Measurements from ENCODE around the gene BEND3. TPM values are rescaled to one million over a fixed set of nuclear protein-coding genes. Genes with fewer than 3 reads are reported as not detected.
"Not testable (repeated sequence)": the region's sequence is repeated elsewhere in the genome, so short reads cannot be mapped to it uniquely, and the experiment has no call there.

The BEND3 gene
- total RNA-seq, 5 donors from 2014 or later (not counting 1 experiment from before 2014, with no cell fraction given), result 1.1 to 2.0 (median 1.5) TPM

DNA sequence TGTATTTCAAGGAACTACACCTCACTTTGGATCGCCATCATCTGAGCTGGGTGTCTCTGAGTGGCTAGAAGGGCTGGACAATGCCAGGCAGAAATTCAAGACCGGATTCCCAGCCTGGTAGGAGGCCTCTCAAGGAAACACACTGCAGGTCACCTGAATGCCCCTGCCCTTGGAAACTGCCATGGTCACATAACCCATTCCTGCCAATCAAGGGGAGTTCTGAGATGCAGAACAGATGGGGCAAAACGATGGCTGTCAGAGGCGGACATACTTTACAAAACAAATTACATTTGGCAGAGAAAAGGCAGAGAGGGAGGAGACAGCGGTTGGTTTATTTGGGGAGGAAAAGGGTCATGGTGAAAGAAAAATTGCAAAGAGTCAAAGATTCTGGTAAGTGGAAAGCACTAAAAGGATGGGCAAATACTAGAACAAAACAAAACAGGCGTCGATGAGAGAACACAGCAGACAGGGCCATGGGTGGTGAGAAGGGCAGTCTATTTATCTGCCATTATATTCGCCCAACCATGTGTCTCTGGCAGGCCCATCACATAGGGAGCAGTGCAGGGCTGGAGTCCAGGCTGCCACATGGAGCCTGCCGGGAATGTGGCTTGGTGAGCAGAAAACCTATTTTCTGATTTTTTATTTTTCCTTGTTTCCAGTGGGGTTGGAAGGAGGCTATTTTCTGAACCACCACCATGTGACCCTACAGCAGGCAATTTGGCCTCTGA lies 13.5 kb downstream of the BEND3 start:
- ATAC-seq (replicated peaks in 1 of 4) (no peak), DNase-seq (no peak)
- Mint-ChIP-seq H3K4me3 (no peak overlapping the region), H3K27ac (no peak overlapping the region), H3K27me3 (no peaks in the 10 kb centered on the region), H3K4me1 (peaks cover 0 to 4% (median 3%) of the 10 kb centered on the region in 3 donors), H3K9me3 (no peaks in the 10 kb centered on the region), H3K36me3 (no peaks in the 10 kb centered on the region)
- Histone ChIP-seq H3K4me1 (ENCODE audit: control insufficient read depth in 1 of 2, extremely low read depth in 1 of 2, insufficient read depth in 2 of 2, low read length in 2 of 2) (no peaks in the 10 kb centered on the region), H3K9me3 (no peaks in the 10 kb centered on the region), H3K27ac (ENCODE audit: low read length) (no peak overlapping the region), H3K27me3 (replicated peaks in 1 of 2; ENCODE audit: control insufficient read depth in 2 of 2, extremely low read depth in 1 of 2, insufficient read depth in 2 of 2, low read length in 1 of 2) (no peaks in the 10 kb centered on the region), H3K36me3 (ENCODE audit: control insufficient read depth in 2 of 2, extremely low read depth in 1 of 2, insufficient read depth in 1 of 2, low read length in 1 of 2) (no peaks in the 10 kb centered on the region), H3K4me3 (ENCODE audit: control insufficient read depth in 1 of 2, extremely low read depth in 1 of 2, low read length in 1 of 2) (no peak overlapping the region)
- 90% methylated on average over 2 of the region's 9 CpGs for WGBS (ENCODE audit: insufficient coverage)
- ChIA-PET POLR2A (no interaction called here), CTCF (no interaction called here)

DNA sequence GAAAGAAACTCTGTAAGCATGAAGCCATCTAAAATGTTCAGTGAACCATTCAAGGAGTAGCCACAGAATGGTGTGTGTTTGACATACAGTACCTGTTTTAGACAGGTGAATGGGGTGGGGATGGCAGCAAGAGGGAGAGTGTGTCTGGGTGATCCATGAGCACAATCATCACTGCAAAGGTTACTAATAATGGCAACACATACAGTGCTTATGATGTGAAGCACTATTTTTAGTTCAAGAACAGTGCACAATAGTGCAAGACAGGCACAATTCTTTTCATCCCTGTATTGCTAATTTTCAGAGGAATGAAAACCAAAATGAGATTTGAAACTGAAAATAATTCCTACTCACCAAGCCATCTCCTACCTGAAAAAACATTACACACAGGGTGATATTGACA lies 14.1 kb downstream of the BEND3 start:
- POLR2A ChIA-PET, result no interaction called here
- Histone ChIP-seq H3K27me3 (replicated peaks in 1 of 2; ENCODE audit: control insufficient read depth in 2 of 2, extremely low read depth in 1 of 2, insufficient read depth in 2 of 2, low read length in 1 of 2) (no peaks in the 10 kb centered on the region), H3K9me3 (no peaks in the 10 kb centered on the region), H3K4me3 (ENCODE audit: control insufficient read depth in 1 of 2, extremely low read depth in 1 of 2, low read length in 1 of 2) (no peak overlapping the region), H3K4me1 (ENCODE audit: control insufficient read depth in 1 of 2, extremely low read depth in 1 of 2, insufficient read depth in 2 of 2, low read length in 2 of 2) (no peaks in the 10 kb centered on the region), H3K36me3 (ENCODE audit: control insufficient read depth in 2 of 2, extremely low read depth in 1 of 2, insufficient read depth in 1 of 2, low read length in 1 of 2) (no peaks in the 10 kb centered on the region), H3K27ac (ENCODE audit: low read length) (no peak overlapping the region)
- Mint-ChIP-seq H3K4me1 (peaks cover 0 to 4% (median 3%) of the 10 kb centered on the region in 3 donors), H3K36me3 (no peaks in the 10 kb centered on the region), H3K27me3 (no peaks in the 10 kb centered on the region), H3K27ac (no peak overlapping the region), H3K4me3 (no peak overlapping the region), H3K9me3 (no peaks in the 10 kb centered on the region)
- CTCF ChIA-PET, result no interaction called here
- no peak for ATAC-seq (replicated peaks in 1 of 4)
- DNase-seq, result no peak

DNA sequence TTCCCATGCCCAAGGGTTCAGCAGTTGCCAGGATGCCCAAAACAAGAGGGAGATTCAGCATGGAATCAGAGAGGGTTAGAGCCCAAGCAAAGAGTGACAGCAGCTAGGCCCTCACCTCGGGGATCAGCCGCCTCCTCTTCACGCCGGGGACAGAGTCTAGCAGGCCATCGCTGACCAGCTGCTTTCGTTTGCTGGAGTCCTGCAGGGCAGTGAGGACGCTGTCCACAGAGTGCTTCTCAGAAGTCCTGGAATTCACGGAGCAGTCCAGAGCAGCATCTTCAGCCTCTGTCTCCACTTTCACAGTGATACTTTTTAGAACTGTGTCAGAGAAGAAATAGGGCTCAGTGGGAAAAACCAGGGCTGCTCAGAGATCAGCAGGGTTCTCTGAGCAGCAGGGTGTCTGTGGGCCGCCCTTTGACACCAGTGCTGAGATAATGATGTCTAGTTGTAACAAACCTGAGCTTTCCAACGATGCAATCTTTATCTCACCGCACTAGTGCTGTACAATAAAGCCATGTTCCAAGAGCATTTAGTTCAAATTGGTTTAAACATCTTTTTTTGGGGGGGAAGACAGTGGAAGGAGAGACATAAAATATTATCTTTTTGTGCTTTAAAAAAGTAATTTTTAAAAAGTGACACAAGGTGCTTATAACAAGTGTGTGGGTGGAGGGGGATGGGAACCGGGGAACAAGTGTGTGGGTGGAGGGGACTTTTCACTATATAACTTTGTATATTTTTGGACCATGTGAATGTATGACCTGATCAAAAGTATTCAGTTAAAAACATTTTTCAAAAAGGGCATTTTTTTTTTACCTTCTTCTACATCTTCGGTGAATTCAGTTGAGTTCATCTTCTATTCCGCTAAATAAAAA lies 16.6 kb downstream of the BEND3 start:
- ATAC-seq (replicated peaks in 1 of 4) (no peak), DNase-seq (no peak)
- Mint-ChIP-seq H3K27ac (no peak overlapping the region), H3K4me3 (no peak overlapping the region), H3K9me3 (no peaks in the 10 kb centered on the region), H3K27me3 (no peaks in the 10 kb centered on the region), H3K4me1 (peaks cover 0 to 4% (median 3%) of the 10 kb centered on the region in 3 donors), H3K36me3 (peaks cover under 1% of the 10 kb centered on the region)
- H3K27ac ChIP-seq (ENCODE audit: low read length), result no peak overlapping the region
- H3K9me3 ChIP-seq, result no peaks in the 10 kb centered on the region
- POLR2A ChIA-PET, result no interaction called here
- H3K4me1 ChIP-seq (ENCODE audit: control insufficient read depth in 1 of 2, extremely low read depth in 1 of 2, insufficient read depth in 2 of 2, low read length in 2 of 2), result no peaks in the 10 kb centered on the region
- no peaks in the 10 kb centered on the region for H3K36me3 ChIP-seq (ENCODE audit: control insufficient read depth in 2 of 2, extremely low read depth in 1 of 2, insufficient read depth in 1 of 2, low read length in 1 of 2)
- no peak overlapping the region for H3K4me3 ChIP-seq (ENCODE audit: control insufficient read depth in 1 of 2, extremely low read depth in 1 of 2, low read length in 1 of 2)
- CTCF ChIA-PET, result no interaction called here
- 88% methylated on average over 13 of the region's 14 CpGs for WGBS (ENCODE audit: insufficient coverage)
- H3K27me3 ChIP-seq (replicated peaks in 1 of 2; ENCODE audit: control insufficient read depth in 2 of 2, extremely low read depth in 1 of 2, insufficient read depth in 2 of 2, low read length in 1 of 2), result no peaks in the 10 kb centered on the region

GRCh38 chr6:107084459-107084858 lies 30.9 kb downstream of the BEND3 start:
- H3K27ac Mint-ChIP-seq; H3K27ac ChIP-seq (ENCODE audit: low read length); H3K27me3 ChIP-seq (replicated peaks in 1 of 2; ENCODE audit: control insufficient read depth in 2 of 2, extremely low read depth in 1 of 2, insufficient read depth in 2 of 2, low read length in 1 of 2); H3K4me1 ChIP-seq (ENCODE audit: control insufficient read depth in 1 of 2, extremely low read depth in 1 of 2, insufficient read depth in 2 of 2, low read length in 2 of 2); POLR2A ChIA-PET; H3K9me3 ChIP-seq; H3K4me3 ChIP-seq (ENCODE audit: control insufficient read depth in 1 of 2, extremely low read depth in 1 of 2, low read length in 1 of 2); H3K36me3 ChIP-seq (ENCODE audit: control insufficient read depth in 2 of 2, extremely low read depth in 1 of 2, insufficient read depth in 1 of 2, low read length in 1 of 2); H3K4me1 Mint-ChIP-seq; H3K4me3 Mint-ChIP-seq; CTCF ChIA-PET; ATAC-seq (replicated peaks in 1 of 4); DNase-seq; H3K9me3 Mint-ChIP-seq; H3K27me3 Mint-ChIP-seq: not testable (repeated sequence)
- WGBS (ENCODE audit: insufficient coverage), result 100% methylated on average over 6 of the region's 7 CpGs
- peaks cover 16% of the 10 kb centered on the region for H3K36me3 Mint-ChIP-seq

- POLR2A ChIA-PET, result no interaction called here
- no peaks in the 10 kb centered on the region for H3K4me1 ChIP-seq (ENCODE audit: control insufficient read depth in 1 of 2, extremely low read depth in 1 of 2, insufficient read depth in 2 of 2, low read length in 2 of 2)
- no peak overlapping the region for H3K27ac Mint-ChIP-seq
- H3K4me1 Mint-ChIP-seq, result no peaks in the 10 kb centered on the region
- DNase-seq (no peak), ATAC-seq (replicated peaks in 1 of 4) (no peak)
- no peaks in the 10 kb centered on the region for H3K27me3 Mint-ChIP-seq
- H3K9me3 ChIP-seq, result no peaks in the 10 kb centered on the region
- no peak overlapping the region for H3K4me3 Mint-ChIP-seq
- no peaks in the 10 kb centered on the region for H3K9me3 Mint-ChIP-seq
- H3K36me3 ChIP-seq (ENCODE audit: control insufficient read depth in 2 of 2, extremely low read depth in 1 of 2, insufficient read depth in 1 of 2, low read length in 1 of 2), result no peaks in the 10 kb centered on the region
- peaks cover 16% of the 10 kb centered on the region for H3K36me3 Mint-ChIP-seq
- H3K4me3 ChIP-seq (ENCODE audit: control insufficient read depth in 1 of 2, extremely low read depth in 1 of 2, low read length in 1 of 2), result no peak overlapping the region
- WGBS (ENCODE audit: insufficient coverage), result 95% methylated on average over 5 of the region's 6 CpGs
- CTCF ChIA-PET, result interaction anchor here in 1 of 2 donors (0.5 kb wide), 1 partner anchor 107 kb away, joined by 3 read pairs; no protein-coding TSS in a partner anchor
- no peaks in the 10 kb centered on the region for H3K27me3 ChIP-seq (replicated peaks in 1 of 2; ENCODE audit: control insufficient read depth in 2 of 2, extremely low read depth in 1 of 2, insufficient read depth in 2 of 2, low read length in 1 of 2)
- no peak overlapping the region for H3K27ac ChIP-seq (ENCODE audit: low read length)
Measured at GRCh38 chr6:107083921-107084320, 31.4 kb downstream of the BEND3 start.

- ChIA-PET CTCF (interaction anchor here in 1 of 2 donors (0.5 kb wide), 1 partner anchor 106 kb away, joined by 3 read pairs; no protein-coding TSS in a partner anchor), POLR2A (no interaction called here)
- no peaks in the 10 kb centered on the region for H3K27me3 Mint-ChIP-seq
- DNase-seq (no peak), ATAC-seq (replicated peaks in 1 of 4) (no peak)
- 100% methylated on average over 1 of the region's 10 CpGs for WGBS (ENCODE audit: insufficient coverage)
- Histone ChIP-seq H3K27ac (ENCODE audit: low read length) (no peak overlapping the region), H3K4me3 (ENCODE audit: control insufficient read depth in 1 of 2, extremely low read depth in 1 of 2, low read length in 1 of 2) (no peak overlapping the region), H3K27me3 (replicated peaks in 1 of 2; ENCODE audit: control insufficient read depth in 2 of 2, extremely low read depth in 1 of 2, insufficient read depth in 2 of 2, low read length in 1 of 2) (no peaks in the 10 kb centered on the region), H3K4me1 (ENCODE audit: control insufficient read depth in 1 of 2, extremely low read depth in 1 of 2, insufficient read depth in 2 of 2, low read length in 2 of 2) (no peaks in the 10 kb centered on the region), H3K9me3 (no peaks in the 10 kb centered on the region), H3K36me3 (ENCODE audit: control insufficient read depth in 2 of 2, extremely low read depth in 1 of 2, insufficient read depth in 1 of 2, low read length in 1 of 2) (no peaks in the 10 kb centered on the region)
- H3K4me3 Mint-ChIP-seq, result no peak overlapping the region
- peaks cover 13% of the 10 kb centered on the region for H3K36me3 Mint-ChIP-seq
- H3K4me1 Mint-ChIP-seq, result no peaks in the 10 kb centered on the region
- H3K9me3 Mint-ChIP-seq, result no peaks in the 10 kb centered on the region
- no peak overlapping the region for H3K27ac Mint-ChIP-seq
Measured at GRCh38 chr6:107083047-107083768, 32.1 kb downstream of the BEND3 start.

Data from T-cell (primary cell).